ENCODE measurements around the gene BANF1. TPM values are rescaled to one million over a fixed set of nuclear protein-coding genes. Genes with fewer than 3 reads are reported as not detected.

Gene BANF1
- total and polyA plus RNA-seq, 9 of the 15 experiments (the other 6 are each of a cell fraction or from before 2014, with no cell fraction given) = 108 to 651 (median 263) TPM

DNA sequence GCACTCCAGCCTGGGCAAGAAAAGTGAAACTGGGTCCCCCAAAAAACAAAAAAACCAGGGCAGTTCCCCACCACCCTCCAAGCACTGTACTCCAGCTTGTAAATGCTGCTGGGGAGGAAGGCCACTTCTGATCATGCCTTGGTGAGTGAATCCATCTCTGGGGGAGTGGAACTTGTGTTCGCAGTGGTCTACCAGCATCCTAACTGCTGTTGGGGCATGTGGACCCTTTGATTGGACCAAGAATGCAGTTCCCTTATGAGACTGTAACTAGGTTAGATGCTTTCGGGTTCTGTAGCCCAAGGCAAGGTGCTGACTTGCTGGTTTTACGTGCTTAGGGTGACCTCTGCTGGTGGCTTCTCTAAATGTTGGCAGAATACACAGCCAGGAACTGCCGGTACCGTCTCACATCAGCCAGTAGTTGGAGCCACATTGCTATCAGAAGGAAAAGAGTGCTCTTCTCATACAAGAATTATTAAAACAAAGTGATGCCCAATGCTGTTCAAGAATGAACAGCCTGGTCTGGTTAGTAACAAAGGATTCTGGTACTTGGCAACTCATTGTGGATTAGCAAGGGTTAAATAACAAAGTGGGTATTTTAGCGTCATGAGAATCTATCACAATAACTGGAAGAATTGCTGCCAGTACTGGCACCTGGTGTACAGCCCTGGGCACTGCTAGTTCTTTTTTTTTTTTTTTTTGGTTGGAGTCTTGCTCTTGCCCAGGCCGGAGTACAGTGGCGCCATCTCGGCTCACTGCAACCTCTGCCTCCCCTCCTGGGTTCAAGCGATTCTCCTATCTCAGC lies 13.3 kb upstream of the BANF1 start (continued):
- TF ChIP-seq, protein P1, sequence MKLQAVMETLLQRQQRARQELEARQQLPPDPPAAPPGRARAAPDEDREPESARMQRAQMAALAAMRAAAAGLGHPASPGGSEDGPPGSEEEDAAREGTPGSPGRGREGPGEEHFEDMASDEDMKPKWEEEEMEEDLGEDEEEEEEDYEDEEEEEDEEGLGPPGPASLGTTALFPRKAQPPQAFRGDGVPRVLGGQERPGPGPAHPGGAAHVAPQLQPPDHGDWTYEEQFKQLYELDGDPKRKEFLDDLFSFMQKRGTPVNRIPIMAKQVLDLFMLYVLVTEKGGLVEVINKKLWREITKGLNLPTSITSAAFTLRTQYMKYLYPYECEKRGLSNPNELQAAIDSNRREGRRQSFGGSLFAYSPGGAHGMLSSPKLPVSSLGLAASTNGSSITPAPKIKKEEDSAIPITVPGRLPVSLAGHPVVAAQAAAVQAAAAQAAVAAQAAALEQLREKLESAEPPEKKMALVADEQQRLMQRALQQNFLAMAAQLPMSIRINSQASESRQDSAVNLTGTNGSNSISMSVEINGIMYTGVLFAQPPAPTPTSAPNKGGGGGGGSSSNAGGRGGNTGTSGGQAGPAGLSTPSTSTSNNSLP (IDR thresholded peaks at IDR 0.05; ENCODE audit: borderline replicate concordance, low read depth, low read length) = peak; percentile 81
- TF ChIP-seq, protein P2, sequence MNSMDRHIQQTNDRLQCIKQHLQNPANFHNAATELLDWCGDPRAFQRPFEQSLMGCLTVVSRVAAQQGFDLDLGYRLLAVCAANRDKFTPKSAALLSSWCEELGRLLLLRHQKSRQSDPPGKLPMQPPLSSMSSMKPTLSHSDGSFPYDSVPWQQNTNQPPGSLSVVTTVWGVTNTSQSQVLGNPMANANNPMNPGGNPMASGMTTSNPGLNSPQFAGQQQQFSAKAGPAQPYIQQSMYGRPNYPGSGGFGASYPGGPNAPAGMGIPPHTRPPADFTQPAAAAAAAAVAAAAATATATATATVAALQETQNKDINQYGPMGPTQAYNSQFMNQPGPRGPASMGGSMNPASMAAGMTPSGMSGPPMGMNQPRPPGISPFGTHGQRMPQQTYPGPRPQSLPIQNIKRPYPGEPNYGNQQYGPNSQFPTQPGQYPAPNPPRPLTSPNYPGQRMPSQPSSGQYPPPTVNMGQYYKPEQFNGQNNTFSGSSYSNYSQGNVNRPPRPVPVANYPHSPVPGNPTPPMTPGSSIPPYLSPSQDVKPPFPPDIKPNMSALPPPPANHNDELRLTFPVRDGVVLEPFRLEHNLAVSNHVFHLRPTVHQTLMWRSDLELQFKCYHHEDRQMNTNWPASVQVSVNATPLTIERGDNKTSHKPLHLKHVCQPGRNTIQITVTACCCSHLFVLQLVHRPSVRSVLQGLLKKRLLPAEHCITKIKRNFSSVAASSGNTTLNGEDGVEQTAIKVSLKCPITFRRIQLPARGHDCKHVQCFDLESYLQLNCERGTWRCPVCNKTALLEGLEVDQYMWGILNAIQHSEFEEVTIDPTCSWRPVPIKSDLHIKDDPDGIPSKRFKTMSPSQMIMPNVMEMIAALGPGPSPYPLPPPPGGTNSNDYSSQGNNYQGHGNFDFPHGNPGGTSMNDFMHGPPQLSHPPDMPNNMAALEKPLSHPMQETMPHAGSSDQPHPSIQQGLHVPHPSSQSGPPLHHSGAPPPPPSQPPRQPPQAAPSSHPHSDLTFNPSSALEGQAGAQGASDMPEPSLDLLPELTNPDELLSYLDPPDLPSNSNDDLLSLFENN (IDR thresholded peaks at IDR 0.05; ENCODE audit: low read depth in 2 of 2, low read length in 2 of 2) = 0 out of 4 replicates have a peak, but pooled peaks of 1 of the 2 experiments have one; percentile 43
- TF ChIP-seq, protein P3, sequence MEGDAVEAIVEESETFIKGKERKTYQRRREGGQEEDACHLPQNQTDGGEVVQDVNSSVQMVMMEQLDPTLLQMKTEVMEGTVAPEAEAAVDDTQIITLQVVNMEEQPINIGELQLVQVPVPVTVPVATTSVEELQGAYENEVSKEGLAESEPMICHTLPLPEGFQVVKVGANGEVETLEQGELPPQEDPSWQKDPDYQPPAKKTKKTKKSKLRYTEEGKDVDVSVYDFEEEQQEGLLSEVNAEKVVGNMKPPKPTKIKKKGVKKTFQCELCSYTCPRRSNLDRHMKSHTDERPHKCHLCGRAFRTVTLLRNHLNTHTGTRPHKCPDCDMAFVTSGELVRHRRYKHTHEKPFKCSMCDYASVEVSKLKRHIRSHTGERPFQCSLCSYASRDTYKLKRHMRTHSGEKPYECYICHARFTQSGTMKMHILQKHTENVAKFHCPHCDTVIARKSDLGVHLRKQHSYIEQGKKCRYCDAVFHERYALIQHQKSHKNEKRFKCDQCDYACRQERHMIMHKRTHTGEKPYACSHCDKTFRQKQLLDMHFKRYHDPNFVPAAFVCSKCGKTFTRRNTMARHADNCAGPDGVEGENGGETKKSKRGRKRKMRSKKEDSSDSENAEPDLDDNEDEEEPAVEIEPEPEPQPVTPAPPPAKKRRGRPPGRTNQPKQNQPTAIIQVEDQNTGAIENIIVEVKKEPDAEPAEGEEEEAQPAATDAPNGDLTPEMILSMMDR (IDR thresholded peaks at IDR 0.05 in 2 of 3, conservative IDR thresholded peaks at IDR 0.05 in 1 of 3; ENCODE audit: insufficient read depth in 2 of 3, low read depth in 1 of 3, low read length in 3 of 3) = peak; percentile 99 to 100 (median 99)
- TF ChIP-seq ARID2 (IDR thresholded peaks at IDR 0.05) (peak; percentile 96), CCNT2 (IDR thresholded peaks at IDR 0.05; ENCODE audit: borderline replicate concordance, extremely low read depth, insufficient read length, low read depth, low read length) (no peak), MAFK (IDR thresholded peaks at IDR 0.05; ENCODE audit: low read length) (peak; percentile 58), KDM2B (CRISPR knock-in tag; IDR thresholded peaks at IDR 0.05) (no peak), ADNP (tag; IDR thresholded peaks at IDR 0.05) (no peak), ZNF311 (CRISPR knock-in tag; IDR thresholded peaks at IDR 0.05) (no peak), KLF10 (CRISPR knock-in tag; IDR thresholded peaks at IDR 0.05) (no peak), KDM1A (IDR thresholded peaks at IDR 0.05) (no peak), PYGO2 (tag; IDR thresholded peaks at IDR 0.05) (no peak)
- TF ChIP-seq, protein P4, sequence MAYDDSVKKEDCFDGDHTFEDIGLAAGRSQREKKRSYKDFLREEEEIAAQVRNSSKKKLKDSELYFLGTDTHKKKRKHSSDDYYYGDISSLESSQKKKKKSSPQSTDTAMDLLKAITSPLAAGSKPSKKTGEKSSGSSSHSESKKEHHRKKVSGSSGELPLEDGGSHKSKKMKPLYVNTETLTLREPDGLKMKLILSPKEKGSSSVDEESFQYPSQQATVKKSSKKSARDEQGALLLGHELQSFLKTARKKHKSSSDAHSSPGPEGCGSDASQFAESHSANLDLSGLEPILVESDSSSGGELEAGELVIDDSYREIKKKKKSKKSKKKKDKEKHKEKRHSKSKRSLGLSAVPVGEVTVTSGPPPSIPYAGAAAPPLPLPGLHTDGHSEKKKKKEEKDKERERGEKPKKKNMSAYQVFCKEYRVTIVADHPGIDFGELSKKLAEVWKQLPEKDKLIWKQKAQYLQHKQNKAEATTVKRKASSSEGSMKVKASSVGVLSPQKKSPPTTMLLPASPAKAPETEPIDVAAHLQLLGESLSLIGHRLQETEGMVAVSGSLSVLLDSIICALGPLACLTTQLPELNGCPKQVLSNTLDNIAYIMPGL (CRISPR knock-in tag; IDR thresholded peaks at IDR 0.05) = no peak
- TF ChIP-seq, protein P5, sequence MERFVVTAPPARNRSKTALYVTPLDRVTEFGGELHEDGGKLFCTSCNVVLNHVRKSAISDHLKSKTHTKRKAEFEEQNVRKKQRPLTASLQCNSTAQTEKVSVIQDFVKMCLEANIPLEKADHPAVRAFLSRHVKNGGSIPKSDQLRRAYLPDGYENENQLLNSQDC (CRISPR knock-in tag; IDR thresholded peaks at IDR 0.05) = no peak
- TF ChIP-seq, protein P6, sequence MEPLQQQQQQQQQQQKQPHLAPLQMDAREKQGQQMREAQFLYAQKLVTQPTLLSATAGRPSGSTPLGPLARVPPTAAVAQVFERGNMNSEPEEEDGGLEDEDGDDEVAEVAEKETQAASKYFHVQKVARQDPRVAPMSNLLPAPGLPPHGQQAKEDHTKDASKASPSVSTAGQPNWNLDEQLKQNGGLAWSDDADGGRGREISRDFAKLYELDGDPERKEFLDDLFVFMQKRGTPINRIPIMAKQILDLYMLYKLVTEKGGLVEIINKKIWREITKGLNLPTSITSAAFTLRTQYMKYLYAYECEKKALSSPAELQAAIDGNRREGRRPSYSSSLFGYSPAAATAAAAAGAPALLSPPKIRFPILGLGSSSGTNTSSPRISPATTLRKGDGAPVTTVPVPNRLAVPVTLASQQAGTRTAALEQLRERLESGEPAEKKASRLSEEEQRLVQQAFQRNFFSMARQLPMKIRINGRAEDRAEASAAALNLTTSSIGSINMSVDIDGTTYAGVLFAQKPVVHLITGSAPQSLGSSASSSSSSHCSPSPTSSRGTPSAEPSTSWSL (CRISPR knock-in tag; IDR thresholded peaks at IDR 0.05; ENCODE audit: borderline replicate concordance) = no peak
